VCaP (cell line): ENCODE measurements around the gene ARPC2.

Experiments
- H3K27ac ChIP-seq: fragments of 450-650 bp; 2 replicates; pipeline ENCODE4 v1.5.1; 2017
- CTCF ChIP-seq: fragments of 450-650 bp; conservative IDR thresholded peaks from 2 replicates; pipeline ENCODE4 v1.5.1; 2017; ENCODE audit warnings: mild to moderate bottlenecking, moderate library complexity

ARPC2 gene

DNA sequence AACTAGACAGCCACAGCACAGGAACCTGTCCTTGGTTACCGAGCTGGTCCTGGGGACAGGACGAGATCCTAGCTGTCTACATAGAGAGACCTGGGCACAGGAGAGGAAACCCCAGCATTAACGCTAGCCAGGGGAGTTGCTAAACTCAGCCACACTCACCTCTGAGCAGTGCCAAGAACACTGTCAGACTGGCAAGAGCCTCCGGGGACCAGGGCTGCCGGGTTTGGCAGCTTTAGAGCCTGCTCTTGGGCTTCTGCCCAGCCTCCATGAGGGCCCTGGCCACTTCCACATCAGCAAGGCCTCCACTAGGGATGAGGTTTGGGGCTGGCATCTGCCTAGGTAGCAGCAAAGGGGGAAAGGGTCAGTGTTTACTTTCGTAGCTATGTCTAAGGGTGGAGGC lies 68.6 kb downstream of the ARPC2 start:
- TF ChIP-seq CTCF = no peak
- H3K27ac ChIP-seq = peak overlapping the region; percentile 58

DNA sequence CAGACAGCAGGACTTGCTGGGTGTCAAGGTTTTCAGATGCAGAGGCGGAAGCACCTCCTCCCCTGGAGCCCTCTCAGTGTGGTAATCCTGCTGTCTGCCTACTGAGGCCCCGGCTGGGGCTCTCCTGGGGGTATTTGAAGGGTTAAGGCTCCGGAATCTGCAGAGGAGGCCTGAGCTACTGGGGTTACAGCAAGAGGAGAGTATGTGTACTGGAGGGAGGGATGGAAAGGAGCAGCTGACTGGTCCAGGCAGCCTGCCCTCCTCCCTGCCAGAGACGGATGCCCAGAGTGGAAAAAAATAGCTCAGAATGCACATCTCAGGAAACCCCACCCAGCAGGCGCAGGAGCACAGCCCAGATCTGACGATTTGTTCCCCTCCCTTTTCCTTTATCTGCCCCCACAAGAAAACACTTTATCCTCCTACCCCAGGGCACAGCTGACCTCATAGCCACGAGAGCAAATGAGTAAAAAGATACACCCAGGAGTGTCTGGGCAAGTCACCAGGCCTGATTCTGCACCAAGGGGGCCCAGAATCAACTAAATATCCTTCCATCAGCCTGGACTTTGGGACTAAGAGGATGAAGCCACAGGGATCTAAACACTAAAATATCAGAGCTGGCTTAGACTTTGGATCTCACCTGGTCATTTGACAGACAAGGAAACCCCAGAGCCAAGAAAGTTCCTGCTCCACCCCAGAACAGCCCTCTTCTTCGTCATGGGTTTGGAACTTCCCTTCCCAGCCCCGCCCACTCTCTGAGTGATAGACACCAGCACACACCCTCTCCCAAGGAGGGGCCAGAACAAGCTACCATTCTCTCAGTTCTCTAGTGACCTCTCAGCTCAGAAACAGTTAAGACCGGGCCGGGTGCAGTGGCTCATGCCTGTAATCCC lies 69.8 kb downstream of the ARPC2 start:
- H3K27ac ChIP-seq = peak overlapping the region; percentile 58; the same call in 1 of the 2 replicates
- no peak for TF ChIP-seq CTCF

DNA sequence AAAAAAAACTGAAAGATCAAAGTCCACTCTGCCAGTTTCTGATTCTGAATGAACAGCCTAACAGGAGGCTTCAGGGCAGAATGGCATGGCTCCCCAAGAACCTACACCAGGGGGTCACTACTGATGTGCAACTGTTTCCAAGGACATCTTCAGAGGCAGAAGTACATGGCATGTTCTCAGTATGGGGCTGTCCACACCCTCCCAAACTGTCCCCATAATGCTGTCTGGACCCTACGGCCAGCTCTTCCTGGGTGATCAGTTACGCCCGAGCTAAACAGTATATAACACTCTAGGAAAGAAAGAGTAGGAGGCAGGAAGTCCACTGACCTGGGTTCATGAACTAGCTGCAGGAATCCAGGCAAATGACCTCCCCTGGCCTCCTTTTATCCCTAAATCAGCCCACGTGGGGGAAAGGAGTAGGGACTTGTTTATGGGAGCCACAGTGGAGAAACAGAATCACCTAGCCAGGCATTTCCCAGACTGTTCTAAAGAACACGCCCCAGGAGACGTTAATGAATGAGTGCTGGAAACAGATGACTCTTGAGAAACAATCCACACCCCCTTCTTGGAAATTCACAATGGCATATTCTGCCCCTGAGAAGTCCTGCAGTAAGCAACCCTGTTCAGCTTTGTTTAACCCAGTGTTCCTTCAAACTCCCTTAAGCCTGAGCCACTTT lies 72.8 kb downstream of the ARPC2 start:
- no peak for TF ChIP-seq CTCF
- no peak overlapping the region for H3K27ac ChIP-seq

- TF ChIP-seq CTCF = no peak
- no peak overlapping the region for H3K27ac ChIP-seq
Measured at GRCh38 chr2:218290316-218291261, 73.6 kb downstream of the ARPC2 start.

DNA sequence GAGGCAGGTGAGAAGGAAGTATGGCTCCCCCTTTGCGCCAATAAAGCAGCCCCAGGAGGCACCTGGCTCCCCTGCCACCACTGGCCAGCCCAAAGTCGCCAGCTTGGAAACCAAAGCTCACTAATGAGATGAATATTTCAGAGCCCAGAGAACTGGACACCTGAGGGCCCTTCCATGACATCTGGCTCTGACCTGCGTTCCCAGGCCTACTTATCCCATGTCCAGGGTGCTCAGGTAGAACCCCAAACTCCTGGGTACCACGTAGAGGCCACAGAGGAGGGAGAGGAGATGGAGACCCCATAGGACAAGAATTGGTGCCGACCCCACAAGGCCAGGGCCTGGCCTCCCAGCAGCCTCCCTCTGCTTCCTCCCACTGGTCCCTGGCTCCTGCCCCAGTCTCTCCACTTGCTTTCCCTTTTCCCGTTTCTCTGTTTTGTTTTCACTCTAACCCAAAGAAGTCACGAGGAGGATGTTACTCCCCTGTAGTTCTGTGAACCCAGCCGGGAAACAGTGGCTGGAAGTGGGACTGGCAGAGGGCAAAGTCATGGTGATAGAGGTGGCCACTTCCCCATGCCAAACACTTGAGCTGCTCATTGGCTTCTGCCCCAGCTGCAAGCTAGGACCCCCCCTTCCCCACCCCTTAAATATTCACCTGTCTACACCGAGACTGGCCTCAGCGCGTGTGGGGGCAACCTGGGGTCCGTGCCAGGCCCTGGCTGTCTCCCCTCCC lies 74.5 kb downstream of the ARPC2 start:
- no peak overlapping the region for H3K27ac ChIP-seq
- no peak for TF ChIP-seq CTCF

- peak within 1 kb of the TSS; percentile 88; the same call in 1 of the 2 replicates for H3K27ac ChIP-seq
- TF ChIP-seq CTCF = peak; percentile 75
Measured at GRCh38 chr2:218292048-218293014, 75.3 kb downstream of the ARPC2 start, which contains the start of gene TMBIM1. TSS of gene TMBIM1 (minus strand) at chr2:218292503. CDS start at chr2:218282141, 10,362 bp downstream.
